Measurements from ENCODE around the gene TNFSF15.
"Not testable (repeated sequence)": the region's sequence is repeated elsewhere in the genome, so short reads cannot be mapped to it uniquely, and the experiment has no call there.

The TNFSF15 gene

GRCh38 chr9:114738581-114739316 is 67.1 kb downstream of the TNFSF15 start:
- no peak overlapping the region for H3K27ac ChIP-seq
- peaks cover 0 to 4% of the 10 kb centered on the region in 2 experiments for H3K4me1 ChIP-seq (ENCODE audit: control insufficient read depth in 1 of 2, insufficient read depth in 1 of 2, low read depth in 1 of 2, low read length in 1 of 2)
- no peaks in the 10 kb centered on the region for H3K36me3 ChIP-seq
- H3K4me3 ChIP-seq (ENCODE audit: low read depth in 1 of 2, low read length in 1 of 2) = no peak overlapping the region
- no peaks in the 10 kb centered on the region for H3K9me3 ChIP-seq
- H3K27me3 ChIP-seq = peaks cover 26% of the 10 kb centered on the region
- TF ChIP-seq CTCF (IDR thresholded peaks at IDR 0.05) = peak; percentile 82

- peaks cover 26% of the 10 kb centered on the region for H3K27me3 ChIP-seq
Measured at GRCh38 chr9:114737847-114738246, 68.0 kb downstream of the TNFSF15 start.

GRCh38 chr9:114737118-114737517 is 68.7 kb downstream of the TNFSF15 start:
- no peak overlapping the region for H3K4me3 ChIP-seq (ENCODE audit: low read depth in 1 of 2, low read length in 1 of 2)
- TF ChIP-seq CTCF (IDR thresholded peaks at IDR 0.05) = no peak
- H3K27me3 ChIP-seq = peaks cover 26% of the 10 kb centered on the region
- peaks cover 0 to 4% of the 10 kb centered on the region in 2 experiments for H3K4me1 ChIP-seq (ENCODE audit: control insufficient read depth in 1 of 2, insufficient read depth in 1 of 2, low read depth in 1 of 2, low read length in 1 of 2)
- H3K36me3 ChIP-seq = no peaks in the 10 kb centered on the region
- no peaks in the 10 kb centered on the region for H3K9me3 ChIP-seq
- no peak overlapping the region for H3K27ac ChIP-seq

More at GRCh38 chr9:114737847-114738246, 68.0 kb downstream of the TNFSF15 start:
- TF ChIP-seq CTCF (IDR thresholded peaks at IDR 0.05) = no peak
- H3K36me3 ChIP-seq = no peaks in the 10 kb centered on the region
- no peak overlapping the region for H3K27ac ChIP-seq
- no peak overlapping the region for H3K4me3 ChIP-seq (ENCODE audit: low read depth in 1 of 2, low read length in 1 of 2)
- no peaks in the 10 kb centered on the region for H3K9me3 ChIP-seq
- peaks cover 0 to 4% of the 10 kb centered on the region in 2 experiments for H3K4me1 ChIP-seq (ENCODE audit: control insufficient read depth in 1 of 2, insufficient read depth in 1 of 2, low read depth in 1 of 2, low read length in 1 of 2)

- TF ChIP-seq CTCF (IDR thresholded peaks at IDR 0.05) = no peak
Measured at GRCh38 chr9:114735704-114736103, 70.1 kb downstream of the TNFSF15 start.

GRCh38 chr9:114735139-114735538 is 70.7 kb downstream of the TNFSF15 start:
- not testable (repeated sequence) for H3K9me3 ChIP-seq; H3K27ac ChIP-seq; H3K4me3 ChIP-seq (ENCODE audit: low read depth in 1 of 2, low read length in 1 of 2); H3K4me1 ChIP-seq (ENCODE audit: control insufficient read depth in 1 of 2, insufficient read depth in 1 of 2, low read depth in 1 of 2, low read length in 1 of 2); H3K36me3 ChIP-seq
- peaks cover 24% of the 10 kb centered on the region for H3K27me3 ChIP-seq

More at GRCh38 chr9:114735704-114736103, 70.1 kb downstream of the TNFSF15 start:
- Histone ChIP-seq H3K4me1 (ENCODE audit: control insufficient read depth in 1 of 2, insufficient read depth in 1 of 2, low read depth in 1 of 2, low read length in 1 of 2) (peaks cover 0 to 4% of the 10 kb centered on the region in 2 experiments), H3K27me3 (peaks cover 26% of the 10 kb centered on the region), H3K9me3 (no peaks in the 10 kb centered on the region), H3K4me3 (ENCODE audit: low read depth in 1 of 2, low read length in 1 of 2) (no peak overlapping the region), H3K27ac (no peak overlapping the region), H3K36me3 (no peaks in the 10 kb centered on the region)
